ENCODE measurements around the gene EFS.

DNA sequence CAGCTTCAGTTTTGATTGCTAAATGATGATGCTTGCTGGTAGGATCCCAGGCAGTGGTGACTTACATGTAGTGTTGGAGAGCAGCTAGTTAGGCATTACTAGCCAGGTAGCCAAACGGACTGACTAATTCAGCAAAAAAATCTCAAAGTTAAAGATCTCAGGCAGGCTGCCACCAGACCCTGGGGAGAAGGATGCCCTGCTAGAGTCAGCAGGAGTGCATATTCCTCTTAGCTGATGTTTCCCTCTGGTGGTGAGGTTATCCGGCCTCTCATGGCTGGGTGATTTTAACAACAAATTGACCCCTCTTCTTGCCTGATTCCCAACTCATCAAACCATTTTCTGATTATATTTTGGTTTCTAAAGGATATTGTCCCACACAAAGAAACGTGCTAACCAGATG lies 2.8 kb downstream of the EFS start:
- TF ChIP-seq, protein P1, sequence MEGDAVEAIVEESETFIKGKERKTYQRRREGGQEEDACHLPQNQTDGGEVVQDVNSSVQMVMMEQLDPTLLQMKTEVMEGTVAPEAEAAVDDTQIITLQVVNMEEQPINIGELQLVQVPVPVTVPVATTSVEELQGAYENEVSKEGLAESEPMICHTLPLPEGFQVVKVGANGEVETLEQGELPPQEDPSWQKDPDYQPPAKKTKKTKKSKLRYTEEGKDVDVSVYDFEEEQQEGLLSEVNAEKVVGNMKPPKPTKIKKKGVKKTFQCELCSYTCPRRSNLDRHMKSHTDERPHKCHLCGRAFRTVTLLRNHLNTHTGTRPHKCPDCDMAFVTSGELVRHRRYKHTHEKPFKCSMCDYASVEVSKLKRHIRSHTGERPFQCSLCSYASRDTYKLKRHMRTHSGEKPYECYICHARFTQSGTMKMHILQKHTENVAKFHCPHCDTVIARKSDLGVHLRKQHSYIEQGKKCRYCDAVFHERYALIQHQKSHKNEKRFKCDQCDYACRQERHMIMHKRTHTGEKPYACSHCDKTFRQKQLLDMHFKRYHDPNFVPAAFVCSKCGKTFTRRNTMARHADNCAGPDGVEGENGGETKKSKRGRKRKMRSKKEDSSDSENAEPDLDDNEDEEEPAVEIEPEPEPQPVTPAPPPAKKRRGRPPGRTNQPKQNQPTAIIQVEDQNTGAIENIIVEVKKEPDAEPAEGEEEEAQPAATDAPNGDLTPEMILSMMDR (IDR thresholded peaks at IDR 0.05; ENCODE audit: borderline replicate concordance, extremely low read depth, low read length, poor library complexity, severe bottlenecking): no peak
- no peak for TF ChIP-seq EZH2 (IDR thresholded peaks at IDR 0.05; ENCODE audit: borderline replicate concordance, low read depth, low read length, severe bottlenecking)
